H1 (cell line): ENCODE data around the gene KCNMA1. TPM values are rescaled to one million over a fixed set of nuclear protein-coding genes. Genes with fewer than 3 reads are reported as not detected.

Experiments
- CTCF ChIA-PET: fragments of 300-600 bp; sonication (Branson Sonifier 250); formaldehyde crosslinking; loops from one replicate; lab custom pipeline; 2021; ENCODE audit not compliant: partially characterized antibody; lab: Charles Lee
- POLR2A ChIA-PET: fragments of 300-600 bp; sonication (Branson Sonifier 250); formaldehyde crosslinking; loops from one replicate; lab custom pipeline; 2021; ENCODE audit warnings: inconsistent platforms; ENCODE audit not compliant: partially characterized antibody; lab: Charles Lee
- DNase-seq, 2 experiments: peaks; one replicate each; pipeline versions ENCODE4 v3.0.0 to v3.0.0-alpha.2; 2010 to 2022; ENCODE audit warnings: low spot score in 2 of 2, low read depth in 1 of 2, mixed read lengths in 1 of 2
- FAIRE-seq: peaks from 2 replicates; lab custom pipeline; 2011; peaks lifted over from hg19 to GRCh38; lab: Jason Lieb, UNC
- H2AFZ ChIP-seq: 2 replicates; pipeline ENCODE4 v1.8.1; 2012; ENCODE audit warnings: low read length, inconsistent platforms
- H2AK5ac ChIP-seq: 2 replicates; pipeline ENCODE4 v1.6.1; 2013; ENCODE audit warnings: low read depth, low read length
- H2BK120ac ChIP-seq: replicated peaks from 2 replicates; pipeline ENCODE3; 2013; ENCODE audit warnings: low read depth, low read length, inconsistent platforms
- H2BK12ac ChIP-seq: 2 replicates; pipeline ENCODE4 v1.6.1; 2013; ENCODE audit warnings: low read depth, low read length
- H2BK15ac ChIP-seq: 2 replicates; pipeline ENCODE4 v1.6.1; 2013; ENCODE audit warnings: low read length
- H2BK20ac ChIP-seq: 2 replicates; pipeline ENCODE4 v1.6.1; 2013; ENCODE audit warnings: low read length
- H2BK5ac ChIP-seq: 2 replicates; pipeline ENCODE4 v1.6.1; 2013; ENCODE audit warnings: low read depth, low read length
- H3K14ac ChIP-seq: 2 replicates; pipeline ENCODE4 v1.6.1; 2013; ENCODE audit warnings: inconsistent platforms; ENCODE audit not compliant: insufficient read length
- H3K18ac ChIP-seq: 2 replicates; pipeline ENCODE4 v1.6.1; 2013; ENCODE audit warnings: low read length; ENCODE audit errors: extremely low read depth
- H3K23ac ChIP-seq: 2 replicates; pipeline ENCODE4 v1.6.1; 2013; ENCODE audit warnings: inconsistent platforms; ENCODE audit not compliant: insufficient read length
- H3K23me2 ChIP-seq: 2 replicates; pipeline ENCODE4 v1.6.1; 2013; ENCODE audit warnings: low read depth, low read length
- H3K27ac ChIP-seq: 2 replicates; pipeline ENCODE4 v1.6.1; 2011; ENCODE audit warnings: low read depth, low read length, inconsistent platforms
- H3K27me3 ChIP-seq, 4 experiments: replicated peaks in 1 of 4; 1 replicate in 1 of 4; 2 replicates in 3 of 4; pipeline versions ENCODE4 v1.6.1 to v1.8.1; 2011 to 2013; ENCODE audit warnings: low read length in 3 of 4, mild to moderate bottlenecking in 3 of 4, inconsistent platforms in 2 of 4, mixed read lengths in 2 of 4, moderate library complexity in 1 of 4; ENCODE audit not compliant: control insufficient read depth in 3 of 4, insufficient read depth in 3 of 4; ENCODE audit errors: extremely low read depth in 1 of 4
- H3K36me3 ChIP-seq, 4 experiments: 2 replicates each; pipeline versions ENCODE4 v1.6.1 to v1.8.1; 2011 to 2013; ENCODE audit warnings: mild to moderate bottlenecking in 4 of 4, low read length in 3 of 4, moderate library complexity in 2 of 4, control low read depth in 1 of 4, inconsistent platforms in 1 of 4; ENCODE audit not compliant: insufficient read depth in 4 of 4, control insufficient read depth in 2 of 4
- H3K4ac ChIP-seq: replicated peaks from 2 replicates; pipeline ENCODE3; 2013; ENCODE audit warnings: low read length, low read depth, mixed read lengths, inconsistent platforms; ENCODE audit not compliant: insufficient read length
- H3K4me1 ChIP-seq, 4 experiments: replicated peaks in 1 of 4; 1 replicate in 1 of 4; 2 replicates in 3 of 4; pipeline versions ENCODE4 v1.6.1 to v1.8.1; 2011 to 2013; ENCODE audit warnings: low read length in 3 of 4, inconsistent platforms in 2 of 4, mixed read lengths in 1 of 4; ENCODE audit not compliant: insufficient read depth in 4 of 4, control insufficient read depth in 3 of 4
- H3K4me2 ChIP-seq, 2 experiments: 2 replicates each; pipeline versions ENCODE4 v1.6.1 to v1.8.1; 2011 to 2013; ENCODE audit warnings: low read depth in 2 of 2, low read length in 2 of 2, control low read depth in 1 of 2, inconsistent platforms in 1 of 2, mild to moderate bottlenecking in 1 of 2; ENCODE audit not compliant: insufficient read depth in 1 of 2
- H3K4me3 ChIP-seq, 4 experiments: fragments of 200-600, 300-600 bp in 1 of 4; sonication (generic), shearing (Covaris generic), sonication (Bioruptor Twin) in 1 of 4; 2 replicates each; pipeline versions ENCODE4 v1.5.1 to v1.8.1; 2011 to 2016; ENCODE audit warnings: low read length in 4 of 4, low read depth in 3 of 4, control low read depth in 2 of 4, inconsistent platforms in 2 of 4, mild to moderate bottlenecking in 2 of 4, mixed read lengths in 1 of 4, moderate library complexity in 1 of 4; ENCODE audit not compliant: insufficient read depth in 2 of 4; ENCODE audit errors: extremely low read depth in 1 of 4
- H3K56ac ChIP-seq: replicated peaks from 2 replicates; pipeline ENCODE3; 2013; ENCODE audit warnings: low read depth, mild to moderate bottlenecking, mixed read lengths, low read length, inconsistent platforms; ENCODE audit not compliant: insufficient read length
- H3K79me1 ChIP-seq: 2 replicates; pipeline ENCODE4 v1.6.1; 2013; ENCODE audit warnings: low read depth, low read length, control low read depth
- H3K79me2 ChIP-seq, 2 experiments: 2 replicates each; pipeline versions ENCODE4 v1.6.1 to v1.8.1; 2012 to 2013; ENCODE audit warnings: low read length in 2 of 2, mild to moderate bottlenecking in 2 of 2, inconsistent platforms in 1 of 2; ENCODE audit not compliant: insufficient read depth in 2 of 2, control insufficient read depth in 1 of 2
- H3K9ac ChIP-seq, 4 experiments: replicated peaks in 1 of 4; 1 replicate in 1 of 4; 2 replicates in 3 of 4; pipeline versions ENCODE4 v1.6.1 to v1.8.1; 2011 to 2013; ENCODE audit warnings: low read depth in 3 of 4, low read length in 3 of 4, control low read depth in 2 of 4, mild to moderate bottlenecking in 2 of 4, moderate library complexity in 2 of 4, inconsistent platforms in 1 of 4; ENCODE audit errors: extremely low read depth in 1 of 4
- H3K9me3 ChIP-seq, 2 experiments: 2 replicates each; pipeline versions ENCODE4 v1.6.1 to v1.8.1; 2012 to 2013; ENCODE audit warnings: mild to moderate bottlenecking in 2 of 2, moderate library complexity in 2 of 2, control low read depth in 1 of 2, inconsistent platforms in 1 of 2, low read depth in 1 of 2, low read length in 1 of 2, mixed read lengths in 1 of 2; ENCODE audit not compliant: insufficient read depth in 2 of 2
- H4K20me1 ChIP-seq, 2 experiments: replicated peaks in 1 of 2; 2 replicates each; pipeline versions ENCODE3 to v1.8.1; 2011 to 2013; ENCODE audit warnings: inconsistent platforms in 2 of 2, low read length in 2 of 2, mild to moderate bottlenecking in 1 of 2; ENCODE audit not compliant: insufficient read depth in 2 of 2, control insufficient read depth in 1 of 2
- H4K5ac ChIP-seq: 2 replicates; pipeline ENCODE4 v1.6.1; 2013; ENCODE audit warnings: low read length, low read depth, mixed read lengths, inconsistent platforms; ENCODE audit not compliant: insufficient read length
- H4K8ac ChIP-seq: 2 replicates; pipeline ENCODE4 v1.8.0; 2013; ENCODE audit warnings: mild to moderate bottlenecking, moderate library complexity, low read length, inconsistent platforms; ENCODE audit not compliant: insufficient read depth; ENCODE audit errors: extremely low read depth
- H4K91ac ChIP-seq: replicated peaks from 2 replicates; pipeline ENCODE3; 2013; ENCODE audit warnings: low read length, mixed read lengths, inconsistent platforms; ENCODE audit not compliant: insufficient read length
- CBX8 ChIP-seq: fragments of 300-800, 300-1000 bp; sonication (generic); IDR thresholded peaks from 2 replicates; pipeline ENCODE4 v1.7.1; 2016; ENCODE audit warnings: low read depth, low read length, borderline replicate concordance
- CEBPB ChIP-seq: IDR thresholded peaks from 2 replicates; pipeline ENCODE4 v1.6.1; 2012; ENCODE audit warnings: low read depth, low read length
- CHD2 ChIP-seq: IDR thresholded peaks from 2 replicates; pipeline ENCODE4 v1.6.1; 2012; ENCODE audit warnings: low read length, improper control_type of control experiment
- FOSL1 ChIP-seq: IDR thresholded peaks from 2 replicates; pipeline ENCODE4 v1.6.1; 2011; ENCODE audit warnings: mild to moderate bottlenecking, low read depth, low read length, moderate library complexity; ENCODE audit not compliant: insufficient read depth
- GTF2F1 ChIP-seq: IDR thresholded peaks from 2 replicates; pipeline ENCODE4 v1.6.1; 2012; ENCODE audit warnings: low read depth, low read length, improper control_type of control experiment, borderline replicate concordance
- HDAC6 ChIP-seq: IDR thresholded peaks from one replicate; pipeline ENCODE4 v1.7.1; 2012; ENCODE audit warnings: low read depth, mild to moderate bottlenecking, inconsistent platforms, low read length, moderate library complexity
- RAD21 ChIP-seq, 2 experiments: IDR thresholded peaks in 1 of 2; conservative IDR thresholded peaks in 1 of 2; 2 replicates each; pipeline ENCODE4 v1.6.1; 2011; ENCODE audit warnings: low read depth in 2 of 2, low read length in 2 of 2, improper control_type of control experiment in 1 of 2, inconsistent platforms in 1 of 2, mild to moderate bottlenecking in 1 of 2, moderate library complexity in 1 of 2
- RXRA ChIP-seq: IDR thresholded peaks from 2 replicates; pipeline ENCODE4 v1.6.1; 2011; ENCODE audit warnings: low read depth, mild to moderate bottlenecking, low read length, moderate library complexity; ENCODE audit not compliant: insufficient read depth
- SIRT6 ChIP-seq: IDR thresholded peaks from one replicate; pipeline ENCODE4 v1.7.1; 2012; ENCODE audit warnings: low read length, inconsistent platforms
- SRF ChIP-seq: IDR thresholded peaks from 2 replicates; pipeline ENCODE4 v1.6.1; 2011; ENCODE audit warnings: mild to moderate bottlenecking, low read depth, low read length, moderate library complexity
- TBP ChIP-seq: IDR thresholded peaks from 2 replicates; pipeline ENCODE4 v1.6.1; 2011; ENCODE audit warnings: low read depth, low read length, improper control_type of control experiment
- WGBS, 2 experiments: shearing (Covaris generic) in 1 of 2; methylation state at CpG; one replicate each; pipeline versions ENCODE4 v1.1.6 to v1.1.7; 2013 to 2015; ENCODE audit warnings: low lambda C conversion rate in 2 of 2, mixed read lengths in 2 of 2, inconsistent platforms in 1 of 2, low coverage in 1 of 2, missing lambda C conversion rate in 1 of 2; ENCODE audit not compliant: insufficient replicate concordance in 2 of 2, insufficient coverage in 1 of 2, insufficient read length in 1 of 2; ENCODE audit errors: extremely low coverage in 1 of 2, missing lambda C conversion rate in 1 of 2; 5-methylcytosine and 5-hydroxymethylcytosine counted together
- polyA plus RNA-seq, 7 experiments: library from polyadenylated mRNA; depleted of rRNA in 3 of 7; stranded (reverse) in 5 of 7; unstranded in 2 of 7; fragments of >200 nt in 5 of 7; fragments of 200-250 nt in 2 of 7; gene quantifications; 1 replicate in 5 of 7; 2 replicates in 1 of 7; 4 replicates in 1 of 7; pipeline versions ENCODE4 v1.2.1 to v1.2.3, GENCODE V29; 2011 to 2013; ENCODE audit warnings: missing spikeins in 2 of 7, mixed read lengths in 2 of 7
- total RNA-seq: library from RNA; stranded (reverse); fragmentation: NEBNext Ultra II Directional; extraction: Animal tissue kit (Norgen Biotek cat#: 25700); gene quantifications from 2 replicates; pipeline ENCODE4 v1.2.1, GENCODE V29; 2021
- TF ChIP-seq, protein P1 (sequence below): IDR thresholded peaks from 2 replicates; pipeline ENCODE4 v1.6.1; 2012; ENCODE audit warnings: low read length, inconsistent platforms

The KCNMA1 gene
- total and polyA plus RNA-seq, 2 of the 8 experiments (the other 6 are each of a cell fraction or from before 2014, with no cell fraction given), result 10.2 to 11.1 TPM

- Histone ChIP-seq H3K4me2 (no peak overlapping the region), H3K79me1 (no peaks in the 10 kb centered on the region), H2BK5ac (no peak overlapping the region), H3K27me3 (no peaks in the 10 kb centered on the region; a peak in 1 of 7 replicates), H3K79me2 (no peaks in the 10 kb centered on the region), H3K4me3 (no peak overlapping the region), H3K23me2 (no peaks in the 10 kb centered on the region), H3K56ac (no peak overlapping the region), H2AFZ (no peak overlapping the region), H4K8ac (no peak overlapping the region), H3K23ac (no peak overlapping the region), H3K4me1 (peaks cover 2 to 28% (median 10%) of the 10 kb centered on the region in 4 experiments; a peak in 6 of 7 replicates), H3K4ac (no peak overlapping the region), H4K5ac (no peak overlapping the region), H3K9me3 (no peaks in the 10 kb centered on the region), H2BK12ac (no peak overlapping the region), H2BK120ac (no peak overlapping the region), H3K36me3 (no peaks in the 10 kb centered on the region), H2BK15ac (no peak overlapping the region), H4K91ac (no peak overlapping the region), H3K18ac (no peak overlapping the region), H2AK5ac (no peak overlapping the region), H2BK20ac (no peak overlapping the region), H4K20me1 (peaks cover 0 to 2% of the 10 kb centered on the region in 2 experiments), H3K14ac (no peak overlapping the region), H3K27ac (no peak overlapping the region), H3K9ac (no peak overlapping the region)
- WGBS, 2 experiments, result 87% methylated on average over 6 of the region's 6 CpGs; no CpG with 5 or more reads in 1 of the 2 experiments
- DNase-seq, result no peak
- CTCF ChIA-PET, result interaction anchor here (0.6 to 1.5 kb wide), 4 partner anchors 13 to 126 kb away, joined by 3 to 5 read pairs (median 4); no protein-coding TSS in a partner anchor
- POLR2A ChIA-PET, result no interaction called here
- FAIRE-seq, result no peak
- TF ChIP-seq CEBPB, result no peak
- TF ChIP-seq GTF2F1, result no peak
- TF ChIP-seq CBX8, result no peak
- no peak for TF ChIP-seq TBP
- no peak for TF ChIP-seq SRF
- TF ChIP-seq RAD21 (IDR thresholded peaks at IDR 0.05 in 1 of 2, conservative IDR thresholded peaks at IDR 0.05 in 1 of 2; ENCODE audit: low read depth in 2 of 2, low read length in 2 of 2), result no peak
- TF ChIP-seq, protein P1, sequence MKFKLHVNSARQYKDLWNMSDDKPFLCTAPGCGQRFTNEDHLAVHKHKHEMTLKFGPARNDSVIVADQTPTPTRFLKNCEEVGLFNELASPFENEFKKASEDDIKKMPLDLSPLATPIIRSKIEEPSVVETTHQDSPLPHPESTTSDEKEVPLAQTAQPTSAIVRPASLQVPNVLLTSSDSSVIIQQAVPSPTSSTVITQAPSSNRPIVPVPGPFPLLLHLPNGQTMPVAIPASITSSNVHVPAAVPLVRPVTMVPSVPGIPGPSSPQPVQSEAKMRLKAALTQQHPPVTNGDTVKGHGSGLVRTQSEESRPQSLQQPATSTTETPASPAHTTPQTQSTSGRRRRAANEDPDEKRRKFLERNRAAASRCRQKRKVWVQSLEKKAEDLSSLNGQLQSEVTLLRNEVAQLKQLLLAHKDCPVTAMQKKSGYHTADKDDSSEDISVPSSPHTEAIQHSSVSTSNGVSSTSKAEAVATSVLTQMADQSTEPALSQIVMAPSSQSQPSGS, result no peak
- no peak for TF ChIP-seq FOSL1
- no peak for TF ChIP-seq CHD2
- TF ChIP-seq SIRT6, result no peak
- no peak for TF ChIP-seq RXRA
- TF ChIP-seq HDAC6, result no peak
Observed at GRCh38 chr10:77290528-77291155, 347.0 kb downstream of the KCNMA1 start.
